ENCODE data around the gene GSC2. TPM values are rescaled to one million over a fixed set of nuclear protein-coding genes. Genes with fewer than 3 reads are reported as not detected.
A peak's percentile ranks its signal among the peaks of the same experiment; 100 is the strongest.

The GSC2 gene
- total and polyA plus RNA-seq, 11 donors: not detected

DNA sequence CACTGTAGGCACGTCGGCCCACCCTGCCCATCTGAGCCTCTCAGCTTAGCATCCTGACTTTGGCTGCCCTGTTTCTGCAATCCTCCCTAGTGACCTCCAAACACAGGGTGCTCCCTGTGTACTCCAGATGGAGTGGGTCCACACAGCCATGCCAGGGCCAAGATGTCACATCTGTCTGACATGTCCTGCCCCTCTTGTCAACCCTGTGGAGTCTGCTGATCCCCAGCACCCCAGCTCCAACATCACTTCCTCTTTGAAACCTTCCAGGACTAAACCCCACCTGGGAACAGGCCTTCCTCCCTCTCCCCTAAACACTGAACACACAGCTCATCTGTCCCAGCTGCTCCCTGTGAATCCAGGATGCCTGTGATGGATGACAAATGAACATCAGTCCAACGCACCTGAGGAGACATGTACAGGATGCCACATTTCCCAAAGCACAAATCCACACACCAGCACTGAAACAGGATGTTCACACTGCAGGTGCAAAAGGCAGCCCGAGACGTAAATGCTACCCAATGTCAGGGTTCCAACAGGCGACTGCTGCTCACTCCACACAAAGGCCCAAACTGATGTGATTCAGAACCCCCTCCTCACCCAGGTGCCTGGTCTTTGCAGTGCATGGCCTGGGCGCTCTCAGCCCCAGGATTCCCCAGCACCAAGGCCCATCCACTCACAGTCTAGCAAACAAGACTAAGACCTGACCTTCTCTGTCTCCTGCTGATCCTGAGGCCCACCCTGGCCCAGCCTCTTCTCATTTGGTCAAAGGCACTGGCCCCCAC is 21.0 kb downstream of the GSC2 start:
- no peaks in the 10 kb centered on the region for H3K9me3 ChIP-seq
- peaks cover 0 to 26% (median 13%) of the 10 kb centered on the region in 9 donors for H3K36me3 ChIP-seq
- 85 to 93% (median 90%) methylated on average over 5 to 7 of the region's 7 CpGs for WGBS, 4 donors
- DNase-seq (peak in 1 of 5 donors; percentile 9), ATAC-seq (no peak)
- no peak overlapping the region for H3K27ac ChIP-seq
- H3K27me3 ChIP-seq: no peaks in the 10 kb centered on the region
- no peak overlapping the region for H3K4me3 ChIP-seq
- intact Hi-C loops (cut with DNase I): loop anchor here in 1 of 10 donors (10.0 kb wide), 1 partner anchor 64 kb away; no protein-coding TSS in a partner anchor
- TF ChIP-seq CTCF (IDR thresholded peaks at IDR 0.05) (no peak), POLR2A (IDR thresholded peaks at IDR 0.05) (no peak)
- no peaks in the 10 kb centered on the region for H3K4me1 ChIP-seq

DNA sequence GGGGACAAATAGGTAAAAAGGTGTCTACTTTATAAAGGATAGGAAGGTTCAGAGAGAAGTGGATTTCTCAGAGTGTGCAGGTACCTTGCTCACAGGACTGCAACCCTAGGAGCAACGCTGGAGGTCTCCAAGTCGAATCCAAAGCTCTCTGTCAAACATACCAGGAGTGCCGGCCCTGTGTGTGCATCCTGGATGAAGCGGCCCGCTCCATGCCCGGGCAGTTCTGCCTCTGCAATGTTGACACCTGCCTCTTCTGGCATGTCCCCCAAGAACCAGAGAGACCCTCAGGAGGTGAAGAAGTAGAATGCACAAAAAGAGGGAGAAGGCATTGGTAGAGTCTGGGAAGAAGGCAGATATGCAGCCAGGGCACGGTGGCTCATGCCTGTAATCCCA is 22.1 kb downstream of the GSC2 start:
- Histone ChIP-seq H3K4me1 (peaks cover 0 to 3% (median 1%) of the 10 kb centered on the region in 12 donors), H3K27me3 (no peaks in the 10 kb centered on the region), H3K27ac (no peak overlapping the region), H3K9me3 (no peaks in the 10 kb centered on the region), H3K4me3 (no peak overlapping the region), H3K36me3 (peaks cover 0 to 15% (median 1%) of the 10 kb centered on the region in 9 donors)
- intact Hi-C loops (cut with DNase I): loop anchor here in 1 of 10 donors (10.0 kb wide), 1 partner anchor 63 kb away; no protein-coding TSS in a partner anchor
- TF ChIP-seq CTCF (IDR thresholded peaks at IDR 0.05): no peak
- TF ChIP-seq POLR2A (IDR thresholded peaks at IDR 0.05): no peak
- WGBS, 4 donors: 87 to 92% (median 91%) methylated on average over 6 to 7 of the region's 7 CpGs
- ATAC-seq (no peak), DNase-seq (peak in 1 of 5 donors; percentile 41)

DNA sequence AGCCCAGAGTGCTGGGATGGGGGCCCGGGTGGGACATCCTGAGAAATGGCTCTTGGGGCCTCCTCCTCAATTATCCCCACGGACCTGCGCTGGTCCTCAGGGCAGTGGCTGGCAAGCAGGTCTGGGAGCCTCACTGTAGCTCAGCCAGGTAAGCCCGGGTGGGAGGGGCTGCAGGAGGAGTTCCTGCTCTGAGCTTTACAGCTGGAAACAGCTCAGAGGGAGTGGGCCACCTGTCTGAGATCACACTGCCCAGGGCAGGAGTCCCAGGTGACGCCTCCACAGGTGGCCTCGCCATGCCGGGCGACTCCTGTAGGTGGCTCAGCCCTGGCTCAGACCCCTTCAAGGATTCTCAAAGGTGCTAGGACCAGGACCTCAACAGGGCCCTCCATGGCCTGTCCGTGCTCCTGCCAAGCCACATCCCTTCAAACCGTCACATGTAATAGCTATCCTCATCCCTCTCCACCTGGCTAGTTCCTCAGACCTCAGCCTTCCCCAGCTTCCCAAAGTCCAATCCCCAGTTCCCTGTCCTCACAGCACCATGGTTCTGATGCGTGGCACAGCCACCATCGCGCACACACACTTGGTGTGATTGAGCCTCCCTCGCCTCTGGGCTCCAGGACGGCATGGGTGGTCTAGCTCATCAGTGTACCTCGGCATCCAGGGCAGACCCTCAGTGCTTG is 22.6 kb downstream of the GSC2 start:
- ATAC-seq (no peak), DNase-seq (peak in 1 of 5 donors; percentile 12)
- H3K4me1 ChIP-seq: peaks cover 0 to 8% (median 5%) of the 10 kb centered on the region in 12 donors
- TF ChIP-seq CTCF (IDR thresholded peaks at IDR 0.05) (no peak), POLR2A (IDR thresholded peaks at IDR 0.05) (no peak)
- peaks cover 0 to 9% (median 0%) of the 10 kb centered on the region in 9 donors for H3K36me3 ChIP-seq
- no peaks in the 10 kb centered on the region for H3K9me3 ChIP-seq
- no peak overlapping the region for H3K4me3 ChIP-seq
- intact Hi-C loops (cut with DNase I): loop anchor here in 1 of 10 donors (10.0 kb wide), 1 partner anchor 63 kb away; no protein-coding TSS in a partner anchor
- no peaks in the 10 kb centered on the region for H3K27me3 ChIP-seq
- 88 to 96% (median 93%) methylated on average over 13 to 16 of the region's 16 CpGs for WGBS, 4 donors
- H3K27ac ChIP-seq: no peak overlapping the region

Data from heart left ventricle (tissue), 16 donors.